HepG2 (cell line): ENCODE results near the gene TM9SF4. TPM values are rescaled to one million over a fixed set of nuclear protein-coding genes. Genes with fewer than 3 reads are reported as not detected.

Experiments used
- ATAC-seq: fragments of 200-7000 bp; cut with Tn5 transposase; 3 replicates; pipeline ENCODE4 v1.9.1; 2020; ENCODE audit warnings: mild to moderate bottlenecking, moderate library complexity
- BruUV-seq: library from RNA; stranded (reverse); fragments of 400-500 nt; replicated peaks from 2 replicates; lab custom pipeline; 2021; lab: Mats Ljungman, UMichigan
- CTCF ChIA-PET: fragments of 300-600 bp; formaldehyde crosslinking; extraction: SDS; loops from one replicate; lab custom pipeline; 2021; ENCODE audit warnings: low total read pairs, inconsistent platforms, low intra/inter-chr PET ratio; lab: Yijun Ruan, JAX
- POLR2A ChIA-PET: fragments of 350-600 bp; sonication (Branson Sonifier 250); formaldehyde crosslinking; loops from one replicate; lab custom pipeline; 2020; ENCODE audit warnings: antibody characterized with exemption, inconsistent platforms; lab: Yijun Ruan, JAX
- DNase-seq: peaks from one replicate; pipeline ENCODE4 v3.0.0-alpha.2; 2015; ENCODE audit warnings: low spot score
- FAIRE-seq: peaks from 3 replicates; lab custom pipeline; 2011; peaks lifted over from hg19 to GRCh38; lab: Jason Lieb, UNC
- H2AFZ ChIP-seq: one replicate; pipeline ENCODE4 v1.6.1; 2011; ENCODE audit warnings: low read length, inconsistent platforms
- H3K27ac ChIP-seq: fragments of 300-600 bp; 3 replicates; pipeline ENCODE4 v1.8.0; 2011; ENCODE audit warnings: mixed run types, mild to moderate bottlenecking, mixed read lengths, low read length, inconsistent platforms; ENCODE audit not compliant: insufficient read depth; ENCODE audit errors: extremely low read length
- H3K27me3 ChIP-seq, 2 experiments: fragments of 200-600 bp in 1 of 2; 2 replicates in 1 of 2; 3 replicates in 1 of 2; pipeline versions ENCODE4 v1.6.0 to v1.8.0; 2011; ENCODE audit warnings: low read length in 2 of 2, mild to moderate bottlenecking in 2 of 2, moderate library complexity in 2 of 2, inconsistent platforms in 1 of 2; ENCODE audit not compliant: insufficient read depth in 2 of 2, control insufficient read depth in 1 of 2
- H3K36me3 ChIP-seq, 2 experiments: fragments of 200-600 bp in 1 of 2; replicated peaks in 1 of 2; 2 replicates in 1 of 2; 3 replicates in 1 of 2; pipeline versions ENCODE4 v1.5.1 to v1.8.0; 2011; ENCODE audit warnings: low read length in 2 of 2, inconsistent platforms in 1 of 2; ENCODE audit not compliant: insufficient read depth in 2 of 2, control insufficient read depth in 1 of 2
- H3K4me1 ChIP-seq: 2 replicates; pipeline ENCODE4 v1.5.1; 2012; ENCODE audit warnings: low read length, inconsistent platforms; ENCODE audit not compliant: insufficient read depth
- H3K4me2 ChIP-seq: 2 replicates; pipeline ENCODE4 v1.6.0; 2011; ENCODE audit warnings: low read depth, low read length, inconsistent platforms
- H3K4me3 ChIP-seq, 3 experiments: fragments of 200-600 bp in 1 of 3; sonication (generic), shearing (Covaris generic) in 1 of 3; replicated peaks in 1 of 3; 2 replicates each; pipeline ENCODE4 v1.5.1; 2011 to 2016; ENCODE audit warnings: low read length in 3 of 3, inconsistent platforms in 2 of 3, low read depth in 2 of 3, mild to moderate bottlenecking in 2 of 3, control low read depth in 1 of 3, mixed read lengths in 1 of 3; ENCODE audit not compliant: insufficient read depth in 1 of 3
- H3K79me2 ChIP-seq: one replicate; pipeline ENCODE4 v1.6.1; 2011; ENCODE audit warnings: low read length, inconsistent platforms; ENCODE audit not compliant: insufficient read depth
- H3K9ac ChIP-seq: 2 replicates; pipeline ENCODE4 v1.6.0; 2011; ENCODE audit warnings: mild to moderate bottlenecking, low read depth, low read length, inconsistent platforms; ENCODE audit not compliant: insufficient read depth
- H3K9me3 ChIP-seq: 2 replicates; pipeline ENCODE4 v1.5.1; 2012; ENCODE audit warnings: mild to moderate bottlenecking, low read length
- H4K20me1 ChIP-seq: 2 replicates; pipeline ENCODE4 v1.6.0; 2011; ENCODE audit warnings: inconsistent platforms, mild to moderate bottlenecking, low read length, moderate library complexity; ENCODE audit not compliant: insufficient read depth
- ETS1 ChIP-seq: sonication (generic); formaldehyde crosslinking; IDR thresholded peaks from 2 replicates; pipeline ENCODE4 v1.4.0; 2020; ENCODE audit warnings: missing genetic modification reagents
- MAFF ChIP-seq: IDR thresholded peaks from 2 replicates; pipeline ENCODE4 v1.6.1; 2011; ENCODE audit warnings: low read depth, low read length, improper control_type of control experiment
- MAFK ChIP-seq, 2 experiments: IDR thresholded peaks in 1 of 2; conservative IDR thresholded peaks in 1 of 2; 2 replicates each; pipeline ENCODE4 v1.6.1; 2011; ENCODE audit warnings: improper control_type of control experiment in 2 of 2, low read length in 2 of 2
- TEAD3 ChIP-seq: optimal IDR thresholded peaks from 2 replicates; pipeline ENCODE3; 2016; ENCODE audit warnings: borderline replicate concordance
- TSC22D2 ChIP-seq: sonication (generic); formaldehyde crosslinking; IDR thresholded peaks from 2 replicates; pipeline ENCODE4 v1.5.1; 2020; ENCODE audit warnings: missing genetic modification reagents, mild to moderate bottlenecking, borderline replicate concordance
- WIZ ChIP-seq: sonication (generic); formaldehyde crosslinking; IDR thresholded peaks from 2 replicates; pipeline ENCODE4 v1.5.1; 2020; ENCODE audit warnings: mild to moderate bottlenecking, missing genetic modification reagents
- ZNF260 ChIP-seq: sonication (generic); formaldehyde crosslinking; IDR thresholded peaks from 2 replicates; pipeline ENCODE4 v1.4.0; 2020; ENCODE audit warnings: missing genetic modification reagents, low read depth, mild to moderate bottlenecking, borderline replicate concordance
- ZNF747 ChIP-seq: sonication (generic); formaldehyde crosslinking; IDR thresholded peaks from 2 replicates; pipeline ENCODE4 v1.8.1; 2023; ENCODE audit warnings: missing genetic modification reagents, mild to moderate bottlenecking, borderline replicate concordance
- WGBS: methylation state at CpG from one replicate; pipeline ENCODE4 v1.1.6; 2017; ENCODE audit warnings: low lambda C conversion rate; 5-methylcytosine and 5-hydroxymethylcytosine counted together
- in situ Hi-C: cut with HindIII; loops from 2 replicates; pipeline ENCODE4 v1.10.0; 2017; ENCODE audit warnings: low pct_unique_long_range_greater_than_20kb; ENCODE audit not compliant: extremely low pct_ligation_motif_present
- intact Hi-C: fragments of 100-400 bp; cut with micrococcal nuclease; formaldehyde crosslinking; loops from one replicate; pipeline ENCODE4 v1.10.0; 2022; ENCODE audit not compliant: unreplicated experiment
- polyA plus RNA-seq, 8 experiments: library from polyadenylated mRNA; depleted of rRNA in 3 of 8; stranded (reverse) in 7 of 8; unstranded in 1 of 8; fragments of >200 nt; fragmentation: Illumina TruSeq in 4 of 8; extraction: Trizol in 4 of 8; gene quantifications; 2 replicates each; pipeline versions ENCODE4 v1.2.1 to v1.2.3, GENCODE V29; 2011 to 2016; ENCODE audit warnings: low read depth in 4 of 8, missing spikeins in 1 of 8, mixed read lengths in 1 of 8; ENCODE audit not compliant: insufficient read depth in 1 of 8
- total RNA-seq, 5 experiments: library from RNA; depleted of rRNA; stranded (reverse); fragments of >200 nt; fragmentation: Illumina TruSeq; extraction: Trizol; gene quantifications; 2 replicates each; pipeline ENCODE4 v1.2.3, GENCODE V29; 2016; ENCODE audit warnings: low read depth in 1 of 5

The TM9SF4 gene
- total and polyA plus RNA-seq, 2 of the 13 experiments (the other 11 are each of a cell fraction or from before 2014, with no cell fraction given) = 53.5 to 171 TPM

- TF ChIP-seq ZNF260 (CRISPR knock-in tag) (no peak), WIZ (CRISPR knock-in tag) (0 out of 2 replicates have a peak, but pooled peaks have one; percentile 15), ZNF747 (CRISPR knock-in tag) (no peak), MAFK (conservative IDR thresholded peaks at IDR 0.05 in 1 of 2, IDR thresholded peaks at IDR 0.05 in 1 of 2; ENCODE audit: low read length in 2 of 2) (peak in 1 of 2 experiments; percentile 52; a peak in 3 of 4 replicates), MAFF (peak; percentile 46), TEAD3 (peak; percentile 23), ETS1 (CRISPR knock-in tag) (no peak), TSC22D2 (no peak)
- H3K27me3 ChIP-seq = peaks cover 0 to 7% of the 10 kb centered on the region in 2 experiments; a peak in 1 of 5 replicates
- FAIRE-seq = no peak
- 85% methylated on average over 11 of the region's 11 CpGs for WGBS
- H3K27ac ChIP-seq = peak overlapping the region; percentile 13
- intact Hi-C loops = no loop called here
- H3K79me2 ChIP-seq = peaks cover 87% of the 10 kb centered on the region
- ChIA-PET CTCF (interaction anchor here (0.6 kb wide), 1 partner anchor 1969 kb away, joined by 3 read pairs; no protein-coding TSS in a partner anchor), POLR2A (interaction anchor here (1.0 kb wide), 1 partner anchor 86 kb away, joined by 3 read pairs; no protein-coding TSS in a partner anchor)
- no peak overlapping the region for H3K4me3 ChIP-seq
- in situ Hi-C loops = no loop called here
- H3K4me1 ChIP-seq = peaks cover 56% of the 10 kb centered on the region
- H2AFZ ChIP-seq = no peak overlapping the region
- BruUV-seq = no TSS peak
- peaks cover 41 to 55% of the 10 kb centered on the region in 2 experiments for H3K36me3 ChIP-seq
- ATAC-seq = no peak
- DNase-seq = no peak
- H4K20me1 ChIP-seq = peaks cover 51% of the 10 kb centered on the region
- H3K4me2 ChIP-seq = peak overlapping the region; percentile 98
- H3K9me3 ChIP-seq = no peaks in the 10 kb centered on the region
- H3K9ac ChIP-seq = peak overlapping the region; percentile 98; the same call in 1 of the 2 replicates
These were observed 94.1 kb downstream of the TM9SF4 start for GRCh38 chr20:32203356-32204204.
